Measurements from ENCODE around the gene SPNS1.
"Not testable (repeated sequence)": the region's sequence is repeated elsewhere in the genome, so short reads cannot be mapped to it uniquely, and the experiment has no call there.

- not testable (repeated sequence) for TF ChIP-seq EZH2 (IDR thresholded peaks at IDR 0.05; ENCODE audit: borderline replicate concordance, insufficient read depth, low read depth, low read length, poor library complexity, severe bottlenecking); CTCF (IDR thresholded peaks at IDR 0.05)
Measured at GRCh38 chr16:28969696-28970095, 4.9 kb upstream of the SPNS1 start.
